Activated T-cell treated with anti-CD3 and anti-CD28 coated beads, Interleukin-2, amount 50 U/mL, for 24 hours (primary cell): Measurements from ENCODE around the gene COX5A.

Experiments
- DNase-seq: peaks from one replicate; pipeline ENCODE4 v3.0.0-alpha.2; 2020
- H3K27ac Mint-ChIP-seq: 2 replicates; pipeline ENCODE4 v1.8.0; 2020; ENCODE audit warnings: mild to moderate bottlenecking, mixed read lengths
- H3K27me3 Mint-ChIP-seq: 2 replicates; pipeline ENCODE4 v1.8.0; 2020; ENCODE audit warnings: mixed read lengths
- H3K36me3 Mint-ChIP-seq: 2 replicates; pipeline ENCODE4 v1.8.0; 2020; ENCODE audit warnings: low read depth, mixed read lengths
- H3K4me1 Mint-ChIP-seq: 2 replicates; pipeline ENCODE4 v1.8.0; 2020; ENCODE audit warnings: low read depth, mixed read lengths
- H3K4me3 Mint-ChIP-seq: 2 replicates; pipeline ENCODE4 v1.8.0; 2020; ENCODE audit warnings: mild to moderate bottlenecking, moderate library complexity, mixed read lengths
- H3K9me3 Mint-ChIP-seq: 2 replicates; pipeline ENCODE4 v1.8.0; 2020; ENCODE audit warnings: mixed read lengths

COX5A gene

GRCh38 chr15:74937590-74938371 is at the start of gene COX5A:
TSS of gene COX5A (minus strand) at chr15:74938073. CDS start at chr15:74938014, 59 bp downstream.
- DNase-seq, result peak; percentile 92
- peaks cover 34% of the 10 kb centered on the region for H3K36me3 Mint-ChIP-seq
- H3K27me3 Mint-ChIP-seq, result no peaks in the 10 kb centered on the region
- H3K4me3 Mint-ChIP-seq, result peak within 1 kb of the TSS; percentile 87
- no peaks in the 10 kb centered on the region for H3K9me3 Mint-ChIP-seq
- H3K4me1 Mint-ChIP-seq, result peaks cover 31% of the 10 kb centered on the region
- H3K27ac Mint-ChIP-seq, result peak within 1 kb of the TSS; percentile 93

GRCh38 chr15:74983725-74984231 is 45.9 kb upstream of the COX5A start:
- Mint-ChIP-seq H3K4me3 (peak overlapping the region; percentile 11), H3K9me3 (no peaks in the 10 kb centered on the region), H3K27me3 (peaks cover 23% of the 10 kb centered on the region), H3K27ac (peak overlapping the region; percentile 90), H3K36me3 (no peaks in the 10 kb centered on the region), H3K4me1 (peaks cover 23% of the 10 kb centered on the region)
- DNase-seq, result peak; percentile 45

GRCh38 chr15:74982183-74982582 is 44.3 kb upstream of the COX5A start:
- Mint-ChIP-seq H3K4me3 (no peak overlapping the region), H3K27ac (no peak overlapping the region), H3K27me3 (peaks cover 23% of the 10 kb centered on the region), H3K4me1 (peaks cover 36% of the 10 kb centered on the region), H3K36me3 (no peaks in the 10 kb centered on the region), H3K9me3 (no peaks in the 10 kb centered on the region)
- DNase-seq, result no peak

GRCh38 chr15:74978503-74978902 is 40.6 kb upstream of the COX5A start:
- Mint-ChIP-seq H3K27me3 (peaks cover 16% of the 10 kb centered on the region), H3K4me3 (no peak overlapping the region), H3K4me1 (peaks cover 25% of the 10 kb centered on the region), H3K27ac (no peak overlapping the region), H3K9me3 (no peaks in the 10 kb centered on the region), H3K36me3 (no peaks in the 10 kb centered on the region)
- peak; percentile 52 for DNase-seq

GRCh38 chr15:74978077-74978476 is 40.2 kb upstream of the COX5A start:
- H3K9me3 Mint-ChIP-seq, result no peaks in the 10 kb centered on the region
- no peak for DNase-seq
- no peak overlapping the region for H3K4me3 Mint-ChIP-seq
- peaks cover 21% of the 10 kb centered on the region for H3K4me1 Mint-ChIP-seq
- no peaks in the 10 kb centered on the region for H3K36me3 Mint-ChIP-seq
- peaks cover 17% of the 10 kb centered on the region for H3K27me3 Mint-ChIP-seq
- peak overlapping the region; percentile 58 for H3K27ac Mint-ChIP-seq

GRCh38 chr15:74977599-74977998 is 39.7 kb upstream of the COX5A start:
- no peak for DNase-seq
- Mint-ChIP-seq H3K27me3 (peaks cover 22% of the 10 kb centered on the region), H3K4me3 (no peak overlapping the region), H3K4me1 (peaks cover 19% of the 10 kb centered on the region), H3K27ac (peak overlapping the region; percentile 58), H3K36me3 (no peaks in the 10 kb centered on the region), H3K9me3 (no peaks in the 10 kb centered on the region)

- no peaks in the 10 kb centered on the region for H3K9me3 Mint-ChIP-seq
- no peaks in the 10 kb centered on the region for H3K36me3 Mint-ChIP-seq
- H3K4me1 Mint-ChIP-seq, result peaks cover 15% of the 10 kb centered on the region
- no peak overlapping the region for H3K4me3 Mint-ChIP-seq
- peaks cover 19% of the 10 kb centered on the region for H3K27me3 Mint-ChIP-seq
- DNase-seq, result no peak
- H3K27ac Mint-ChIP-seq, result no peak overlapping the region
These were observed 38.3 kb upstream of the COX5A start for GRCh38 chr15:74976159-74976558.

- no peaks in the 10 kb centered on the region for H3K36me3 Mint-ChIP-seq
- H3K9me3 Mint-ChIP-seq, result no peaks in the 10 kb centered on the region
- no peak overlapping the region for H3K27ac Mint-ChIP-seq
- H3K27me3 Mint-ChIP-seq, result peaks cover under 1% of the 10 kb centered on the region
- peaks cover 3% of the 10 kb centered on the region for H3K4me1 Mint-ChIP-seq
- no peak for DNase-seq
- no peak overlapping the region for H3K4me3 Mint-ChIP-seq
These were observed 29.8 kb upstream of the COX5A start for GRCh38 chr15:74967670-74968069.

- Mint-ChIP-seq H3K9me3 (no peaks in the 10 kb centered on the region), H3K27me3 (peaks cover 7% of the 10 kb centered on the region), H3K4me3 (no peak overlapping the region), H3K27ac (no peak overlapping the region), H3K36me3 (no peaks in the 10 kb centered on the region), H3K4me1 (peaks cover 20% of the 10 kb centered on the region)
- DNase-seq, result no peak
These were observed 26.9 kb upstream of the COX5A start for GRCh38 chr15:74964794-74965193.

- no peaks in the 10 kb centered on the region for H3K36me3 Mint-ChIP-seq
- no peaks in the 10 kb centered on the region for H3K9me3 Mint-ChIP-seq
- no peak overlapping the region for H3K27ac Mint-ChIP-seq
- peaks cover 33% of the 10 kb centered on the region for H3K4me1 Mint-ChIP-seq
- H3K4me3 Mint-ChIP-seq, result no peak overlapping the region
- H3K27me3 Mint-ChIP-seq, result peaks cover 23% of the 10 kb centered on the region
- DNase-seq, result no peak
These were observed 25.3 kb upstream of the COX5A start for GRCh38 chr15:74963213-74963612.

- DNase-seq, result no peak
- H3K36me3 Mint-ChIP-seq, result no peaks in the 10 kb centered on the region
- H3K4me1 Mint-ChIP-seq, result peaks cover 37% of the 10 kb centered on the region
- no peak overlapping the region for H3K4me3 Mint-ChIP-seq
- H3K27me3 Mint-ChIP-seq, result peaks cover 28% of the 10 kb centered on the region
- no peaks in the 10 kb centered on the region for H3K9me3 Mint-ChIP-seq
- no peak overlapping the region for H3K27ac Mint-ChIP-seq
These were observed 24.8 kb upstream of the COX5A start for GRCh38 chr15:74962671-74963070.

GRCh38 chr15:74962219-74962618 is 24.3 kb upstream of the COX5A start:
- Mint-ChIP-seq H3K4me3 (no peak overlapping the region), H3K4me1 (peaks cover 41% of the 10 kb centered on the region), H3K9me3 (no peaks in the 10 kb centered on the region), H3K27ac (no peak overlapping the region), H3K36me3 (no peaks in the 10 kb centered on the region), H3K27me3 (peaks cover 33% of the 10 kb centered on the region)
- DNase-seq, result no peak

- no peaks in the 10 kb centered on the region for H3K36me3 Mint-ChIP-seq
- no peak overlapping the region for H3K4me3 Mint-ChIP-seq
- H3K27ac Mint-ChIP-seq, result peak overlapping the region; percentile 75
- no peak for DNase-seq
- no peaks in the 10 kb centered on the region for H3K9me3 Mint-ChIP-seq
- peaks cover 33% of the 10 kb centered on the region for H3K27me3 Mint-ChIP-seq
- H3K4me1 Mint-ChIP-seq, result peaks cover 43% of the 10 kb centered on the region
These were observed 23.7 kb upstream of the COX5A start for GRCh38 chr15:74961616-74962015.

GRCh38 chr15:74960995-74961588 is 23.2 kb upstream of the COX5A start:
- H3K36me3 Mint-ChIP-seq, result no peaks in the 10 kb centered on the region
- H3K4me3 Mint-ChIP-seq, result no peak overlapping the region
- peaks cover 43% of the 10 kb centered on the region for H3K4me1 Mint-ChIP-seq
- DNase-seq, result no peak
- H3K27me3 Mint-ChIP-seq, result peaks cover 33% of the 10 kb centered on the region
- H3K9me3 Mint-ChIP-seq, result no peaks in the 10 kb centered on the region
- H3K27ac Mint-ChIP-seq, result peak overlapping the region; percentile 75

GRCh38 chr15:74960286-74960685 is 22.4 kb upstream of the COX5A start:
- H3K9me3 Mint-ChIP-seq, result no peaks in the 10 kb centered on the region
- H3K4me1 Mint-ChIP-seq, result peaks cover 48% of the 10 kb centered on the region
- DNase-seq, result no peak
- no peak overlapping the region for H3K4me3 Mint-ChIP-seq
- peak overlapping the region; percentile 35 for H3K27ac Mint-ChIP-seq
- peaks cover 33% of the 10 kb centered on the region for H3K27me3 Mint-ChIP-seq
- no peaks in the 10 kb centered on the region for H3K36me3 Mint-ChIP-seq
